ENCODE data around the gene MPPE1. TPM values are rescaled to one million over a fixed set of nuclear protein-coding genes. Genes with fewer than 3 reads are reported as not detected.

The MPPE1 gene
- total and polyA plus RNA-seq, 4 donors = 41.3 to 71.4 (median 44.0) TPM

GRCh38 chr18:11880586-11881304 is 27.4 kb downstream of the MPPE1 start:
- ATAC-seq (ENCODE audit: insufficient read depth, low FRiP score) (no peak), DNase-seq (no peak)
- Histone ChIP-seq H3K4me3 (no peak overlapping the region), H3K36me3 (ENCODE audit: control insufficient read depth in 4 of 4, insufficient read depth in 4 of 4, low read length in 4 of 4) (peaks cover 7 to 10% (median 9%) of the 10 kb centered on the region in 4 donors), H3K9me3 (ENCODE audit: control insufficient read depth in 4 of 4, insufficient read depth in 3 of 4, low read length in 3 of 4) (no peaks in the 10 kb centered on the region), H3K27me3 (ENCODE audit: control insufficient read depth in 3 of 3, insufficient read depth in 3 of 3, low read length in 2 of 3) (no peaks in the 10 kb centered on the region), H3K4me1 (ENCODE audit: control insufficient read depth in 5 of 5, insufficient read depth in 5 of 5, low read length in 5 of 5) (peaks cover 0 to 2% (median 0%) of the 10 kb centered on the region in 5 donors), H3K9ac (ENCODE audit: insufficient read depth in 1 of 2, low read length in 2 of 2) (no peak overlapping the region), H3K27ac (ENCODE audit: low read depth in 1 of 2, low read length in 1 of 2) (no peak overlapping the region)
- no peak for TF ChIP-seq CTCF (IDR thresholded peaks at IDR 0.05; ENCODE audit: control extremely low read depth, extremely low read depth)
- 93 to 94% methylated on average over 30 of the region's 30 CpGs for WGBS, 2 donors

GRCh38 chr18:11877497-11878135 is 30.5 kb downstream of the MPPE1 start:
- H3K36me3 ChIP-seq (ENCODE audit: control insufficient read depth in 4 of 4, insufficient read depth in 4 of 4, low read length in 4 of 4) = peaks cover 0 to 3% (median 0%) of the 10 kb centered on the region in 4 donors
- no peak overlapping the region for H3K27ac ChIP-seq (ENCODE audit: low read depth in 1 of 2, low read length in 1 of 2)
- H3K9ac ChIP-seq (ENCODE audit: insufficient read depth in 1 of 2, low read length in 2 of 2) = no peak overlapping the region
- no peak for ATAC-seq (ENCODE audit: insufficient read depth, low FRiP score)
- no peak for DNase-seq
- H3K27me3 ChIP-seq (ENCODE audit: control insufficient read depth in 3 of 3, insufficient read depth in 3 of 3, low read length in 2 of 3) = no peaks in the 10 kb centered on the region
- 72 to 86% methylated on average over 10 of the region's 10 CpGs for WGBS, 2 donors
- H3K4me3 ChIP-seq = no peak overlapping the region
- H3K4me1 ChIP-seq (ENCODE audit: control insufficient read depth in 5 of 5, insufficient read depth in 5 of 5, low read length in 5 of 5) = peaks cover 0 to 2% (median 0%) of the 10 kb centered on the region in 5 donors
- H3K9me3 ChIP-seq (ENCODE audit: control insufficient read depth in 4 of 4, insufficient read depth in 3 of 4, low read length in 3 of 4) = peaks cover 0 to 3% (median 0%) of the 10 kb centered on the region in 4 donors
- no peak for TF ChIP-seq CTCF (IDR thresholded peaks at IDR 0.05; ENCODE audit: control extremely low read depth, extremely low read depth)

GRCh38 chr18:11874676-11875075 is 33.4 kb downstream of the MPPE1 start:
- Histone ChIP-seq H3K36me3 (ENCODE audit: control insufficient read depth in 4 of 4, insufficient read depth in 4 of 4, low read length in 4 of 4) (no peaks in the 10 kb centered on the region), H3K4me1 (ENCODE audit: control insufficient read depth in 5 of 5, insufficient read depth in 5 of 5, low read length in 5 of 5) (peaks cover 0 to 2% (median 0%) of the 10 kb centered on the region in 5 donors), H3K9ac (ENCODE audit: insufficient read depth in 1 of 2, low read length in 2 of 2) (no peak overlapping the region), H3K4me3 (no peak overlapping the region), H3K27me3 (ENCODE audit: control insufficient read depth in 3 of 3, insufficient read depth in 3 of 3, low read length in 2 of 3) (no peaks in the 10 kb centered on the region), H3K9me3 (ENCODE audit: control insufficient read depth in 4 of 4, insufficient read depth in 3 of 4, low read length in 3 of 4) (peaks cover 0 to 3% (median 0%) of the 10 kb centered on the region in 4 donors), H3K27ac (ENCODE audit: low read depth in 1 of 2, low read length in 1 of 2) (no peak overlapping the region)
- ATAC-seq (ENCODE audit: insufficient read depth, low FRiP score) (no peak), DNase-seq (no peak)
- WGBS, 2 donors = 86 to 90% methylated on average over 8 of the region's 8 CpGs
- TF ChIP-seq CTCF (IDR thresholded peaks at IDR 0.05; ENCODE audit: control extremely low read depth, extremely low read depth) = no peak
